Activated T-helper 1 cell treated with anti-CD3 and anti-CD28 coated beads, Interleukin-12 subunit alpha, Interleukin-12 subunit beta, Interleukin-2, Interleukin-4 antibody, amounts not matched to agents 30 ng/mL and 10 ng/mL and 1 ng/mL, durations not matched to agents 14 hours and 24 hours and 36 hours (primary cell): Measurements from ENCODE around the gene ATXN2. TPM values are rescaled to one million over a fixed set of nuclear protein-coding genes. Genes with fewer than 3 reads are reported as not detected.

Experiments used
- DNase-seq: peaks from one replicate; pipeline ENCODE4 v3.0.0; 2021; ENCODE audit warnings: low spot score
- H3K27ac Mint-ChIP-seq: one replicate; pipeline ENCODE4 v1.8.0; 2021; ENCODE audit warnings: mild to moderate bottlenecking, mixed read lengths
- H3K27me3 Mint-ChIP-seq: one replicate; pipeline ENCODE4 v1.8.0; 2022; ENCODE audit warnings: mild to moderate bottlenecking, moderate library complexity, mixed read lengths; ENCODE audit not compliant: insufficient read depth
- H3K36me3 Mint-ChIP-seq: one replicate; pipeline ENCODE4 v1.8.0; 2021; ENCODE audit warnings: low read depth, mixed read lengths
- H3K4me1 Mint-ChIP-seq: one replicate; pipeline ENCODE4 v1.8.0; 2021; ENCODE audit warnings: low read depth, mixed read lengths
- H3K4me3 Mint-ChIP-seq: one replicate; pipeline ENCODE4 v1.8.0; 2021; ENCODE audit warnings: mild to moderate bottlenecking, moderate library complexity, mixed read lengths
- H3K9me3 Mint-ChIP-seq: one replicate; pipeline ENCODE4 v1.8.0; 2021; ENCODE audit warnings: mixed read lengths
- intact Hi-C: fragments of 100-400 bp; cut with micrococcal nuclease; formaldehyde crosslinking; loops from one replicate; pipeline ENCODE4 v1.15.1; 2024
- total RNA-seq: library from RNA; stranded (reverse); gene quantifications from 2 replicates; pipeline ENCODE4 v1.2.3, GENCODE V29; 2022

The ATXN2 gene
- total RNA-seq, 1 donor from 2014 or later, result 54.4 TPM

DNA sequence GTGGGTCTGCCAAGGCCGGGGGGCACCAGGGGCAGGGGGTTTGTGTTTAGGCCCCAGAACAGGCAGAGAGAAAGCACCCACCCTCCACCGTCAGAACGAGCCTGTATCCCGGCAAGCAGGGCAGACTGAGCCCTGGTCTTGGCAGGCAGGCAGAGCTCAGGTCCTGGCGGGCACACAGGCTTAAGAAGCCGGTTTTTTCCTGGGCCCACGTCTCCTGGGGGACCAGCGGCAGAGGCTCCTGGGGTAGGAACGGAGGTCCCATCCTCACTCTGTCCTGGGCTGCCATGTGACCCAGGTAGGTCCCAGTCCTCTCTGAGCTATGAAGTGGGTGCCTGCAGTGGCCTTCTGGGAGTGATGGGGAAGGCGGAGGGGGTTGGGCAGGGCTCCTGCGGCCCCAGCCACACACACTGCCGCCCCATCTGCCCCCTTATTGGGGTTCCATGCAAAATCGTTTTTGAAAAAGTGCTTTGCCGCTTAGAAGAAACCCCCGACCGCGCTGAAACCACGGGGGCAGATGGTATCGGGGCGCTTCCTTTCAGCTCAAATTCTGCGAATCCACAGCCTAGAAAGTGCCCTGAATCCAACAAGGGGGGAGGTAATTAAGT is 169.2 kb downstream of the ATXN2 start:
- DNase-seq, result peak; percentile 73
- no peaks in the 10 kb centered on the region for H3K9me3 Mint-ChIP-seq
- H3K27me3 Mint-ChIP-seq, result no peaks in the 10 kb centered on the region
- H3K27ac Mint-ChIP-seq, result peak overlapping the region; percentile 96
- intact Hi-C loops, result loop anchor here (1.0 to 10.0 kb wide), 4 partner anchors 15 to 655 kb away; no protein-coding TSS in a partner anchor
- H3K4me3 Mint-ChIP-seq, result peak overlapping the region; percentile 76
- H3K36me3 Mint-ChIP-seq, result peaks cover 17% of the 10 kb centered on the region
- peaks cover 84% of the 10 kb centered on the region for H3K4me1 Mint-ChIP-seq

DNA sequence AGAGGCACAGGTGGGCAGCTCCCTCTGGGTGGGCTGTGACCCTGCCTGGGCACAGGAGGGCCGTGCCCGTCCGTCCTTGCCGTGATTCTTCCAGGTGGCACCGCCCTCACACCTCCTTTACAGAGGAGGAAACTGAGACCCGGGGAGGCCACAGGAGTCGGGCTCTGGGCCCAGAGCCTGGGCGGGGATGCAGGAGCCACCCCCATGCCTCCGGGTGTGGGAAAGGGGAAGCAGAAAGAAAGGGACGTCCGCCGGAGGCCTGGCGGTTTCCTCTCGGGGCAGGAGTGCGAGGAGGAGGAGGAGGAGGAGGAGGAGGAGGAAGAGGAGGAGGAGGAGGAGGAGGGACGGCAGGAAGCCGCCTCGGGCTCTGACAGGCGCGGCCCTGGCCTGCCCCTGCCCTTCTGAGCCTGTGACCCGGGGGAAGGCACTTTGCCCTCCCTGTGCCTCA is 170.4 kb downstream of the ATXN2 start:
- peak overlapping the region; percentile 88 for H3K27ac Mint-ChIP-seq
- no peak for DNase-seq
- peaks cover 20% of the 10 kb centered on the region for H3K36me3 Mint-ChIP-seq
- H3K27me3 Mint-ChIP-seq, result no peaks in the 10 kb centered on the region
- H3K4me3 Mint-ChIP-seq, result peak overlapping the region; percentile 69
- intact Hi-C loops, result no loop called here
- H3K4me1 Mint-ChIP-seq, result peaks cover 81% of the 10 kb centered on the region
- H3K9me3 Mint-ChIP-seq, result no peaks in the 10 kb centered on the region

DNA sequence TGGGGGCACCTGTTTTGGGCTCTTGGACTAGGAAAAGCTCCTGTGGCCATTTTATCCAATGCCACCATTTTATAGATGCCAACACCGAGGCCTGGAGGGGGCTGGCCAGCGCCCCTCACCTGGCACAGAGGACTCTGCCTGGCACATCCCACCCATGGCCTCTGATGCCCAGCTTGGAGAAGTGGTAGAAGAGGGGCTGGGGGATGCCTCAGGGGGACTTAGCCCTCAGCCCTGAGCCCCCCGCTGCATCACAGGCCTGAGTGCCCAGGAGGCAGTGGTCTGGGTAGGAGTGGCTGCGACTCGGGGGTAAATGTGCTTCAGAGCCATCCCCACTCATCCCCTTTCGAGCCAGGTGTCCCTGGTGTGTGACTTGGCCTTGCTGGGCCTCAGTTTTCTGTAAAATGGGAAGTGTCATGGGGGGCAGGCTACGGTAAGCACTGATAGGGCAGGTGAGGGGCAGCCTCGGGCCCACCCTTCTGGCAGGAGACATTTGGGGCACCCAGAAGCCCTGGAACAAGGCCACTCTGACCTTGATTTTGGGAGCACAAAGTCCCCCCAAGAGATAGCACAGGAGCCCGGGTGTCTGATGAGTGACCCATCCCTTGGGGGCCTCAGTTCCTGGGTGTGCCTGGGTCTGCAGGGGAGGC is 170.9 kb downstream of the ATXN2 start:
- Mint-ChIP-seq H3K4me1 (peaks cover 75% of the 10 kb centered on the region), H3K9me3 (no peaks in the 10 kb centered on the region), H3K36me3 (peaks cover 17% of the 10 kb centered on the region), H3K27me3 (no peaks in the 10 kb centered on the region), H3K4me3 (peak overlapping the region; percentile 69), H3K27ac (peak overlapping the region; percentile 88)
- no peak for DNase-seq
- intact Hi-C loops, result no loop called here

DNA sequence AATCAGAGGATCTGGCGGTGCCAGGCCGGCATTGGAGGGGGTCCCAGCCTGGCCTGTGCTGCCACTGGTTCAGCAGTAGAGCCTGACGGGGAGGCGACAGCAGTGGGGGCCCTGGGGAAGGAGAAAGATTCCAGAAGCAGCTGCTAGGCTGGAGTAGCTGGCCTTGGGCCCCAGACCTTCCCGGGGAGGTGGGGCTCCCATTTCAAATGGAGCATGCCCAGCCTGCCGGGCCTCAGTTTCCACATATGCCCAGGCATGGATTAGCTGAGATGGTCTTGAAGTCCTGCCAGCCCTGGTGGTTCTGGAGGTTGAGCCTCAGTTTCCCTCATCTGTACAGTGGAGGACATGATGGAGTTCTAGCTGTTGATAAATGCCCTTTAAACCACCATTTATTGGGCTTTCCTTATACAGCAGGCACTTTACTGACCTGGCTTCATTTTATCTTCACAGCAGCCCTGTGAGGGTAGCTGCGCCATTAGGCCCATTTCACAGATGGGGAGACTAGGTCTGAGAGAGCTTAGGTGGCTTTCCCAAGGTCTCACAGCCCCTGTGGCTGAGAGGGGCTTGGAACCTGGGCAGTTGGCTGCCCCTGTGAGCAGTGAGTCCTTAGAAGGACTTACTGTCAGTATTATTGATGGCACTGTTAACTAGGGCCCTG is 171.6 kb downstream of the ATXN2 start:
- peaks cover 13% of the 10 kb centered on the region for H3K36me3 Mint-ChIP-seq
- no peak for DNase-seq
- H3K4me3 Mint-ChIP-seq, result peak overlapping the region; percentile 69
- no peaks in the 10 kb centered on the region for H3K9me3 Mint-ChIP-seq
- no peaks in the 10 kb centered on the region for H3K27me3 Mint-ChIP-seq
- H3K4me1 Mint-ChIP-seq, result peaks cover 68% of the 10 kb centered on the region
- no peak overlapping the region for H3K27ac Mint-ChIP-seq
- intact Hi-C loops, result no loop called here

DNA sequence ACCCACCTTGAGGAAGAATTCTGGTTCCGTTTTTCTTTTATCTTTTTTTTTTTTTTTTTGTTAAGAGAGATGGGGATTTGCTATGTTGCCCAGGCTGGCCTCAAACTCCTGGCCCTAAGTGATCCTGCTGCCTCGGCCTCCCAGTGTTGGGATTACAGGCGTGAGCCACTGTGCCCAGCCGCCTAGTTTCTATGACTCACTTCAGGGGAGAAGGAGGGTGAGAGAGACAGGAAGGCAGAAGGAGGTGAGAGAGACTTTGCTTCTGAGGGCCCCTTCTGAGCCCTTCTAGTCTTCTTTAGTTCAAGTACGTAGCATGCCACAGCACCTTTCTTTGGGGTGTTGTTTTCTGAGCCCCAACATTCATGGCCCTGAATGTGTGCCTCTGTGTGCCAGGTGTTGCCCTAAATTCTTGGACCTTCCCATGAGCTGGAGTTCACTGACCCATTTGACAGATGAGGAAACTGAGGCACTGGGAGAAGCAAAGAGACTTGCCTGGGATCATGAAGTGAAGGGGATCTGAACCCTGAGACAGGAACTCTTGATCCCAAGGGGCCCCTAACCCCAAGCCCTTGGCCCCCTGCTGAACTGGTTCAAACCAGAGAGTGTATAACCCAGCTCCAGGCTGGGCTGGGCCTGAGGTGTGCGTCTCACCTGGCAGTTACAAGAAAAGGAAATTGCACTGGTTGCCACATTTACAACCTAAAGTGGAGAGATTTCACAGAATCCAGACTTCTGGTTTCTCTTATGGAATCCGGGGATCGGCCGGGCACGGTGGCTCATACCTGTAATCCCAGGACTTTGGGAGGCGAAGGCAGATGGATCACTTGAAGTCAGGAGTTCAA is 172.6 kb downstream of the ATXN2 start:
- no peak for DNase-seq
- intact Hi-C loops, result loop anchor here (1.0 kb wide), 1 partner anchor 19 kb away; no protein-coding TSS in a partner anchor
- Mint-ChIP-seq H3K9me3 (no peaks in the 10 kb centered on the region), H3K36me3 (peaks cover 14% of the 10 kb centered on the region), H3K4me1 (peaks cover 66% of the 10 kb centered on the region), H3K4me3 (peak overlapping the region; percentile 65), H3K27ac (peak overlapping the region; percentile 77), H3K27me3 (no peaks in the 10 kb centered on the region)

DNA sequence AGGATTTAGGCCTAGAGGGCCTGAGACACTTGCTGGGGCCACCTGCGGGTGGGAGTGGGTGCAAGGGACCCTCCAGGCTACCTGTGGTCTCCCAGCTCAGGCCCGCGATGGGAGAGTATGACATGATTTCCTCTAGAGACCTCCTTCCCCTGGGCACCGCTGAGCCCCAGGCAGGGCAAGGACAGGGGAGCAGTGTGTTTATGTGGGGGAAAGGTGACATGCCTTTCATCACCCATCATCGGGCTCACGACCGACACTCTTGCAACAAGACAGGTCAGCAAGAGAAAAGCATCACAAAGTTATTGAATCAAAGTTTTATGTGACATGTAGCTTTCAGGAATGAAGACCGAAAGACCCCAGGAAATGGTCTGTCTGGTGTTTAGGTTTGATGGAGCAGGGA is 173.5 kb downstream of the ATXN2 start:
- no peak for DNase-seq
- intact Hi-C loops, result loop anchor here (1.0 kb wide), 1 partner anchor 20 kb away; no protein-coding TSS in a partner anchor
- H3K9me3 Mint-ChIP-seq, result no peaks in the 10 kb centered on the region
- H3K4me3 Mint-ChIP-seq, result peak overlapping the region; percentile 28
- peak overlapping the region; percentile 77 for H3K27ac Mint-ChIP-seq
- peaks cover 59% of the 10 kb centered on the region for H3K4me1 Mint-ChIP-seq
- peaks cover 17% of the 10 kb centered on the region for H3K36me3 Mint-ChIP-seq
- no peaks in the 10 kb centered on the region for H3K27me3 Mint-ChIP-seq

DNA sequence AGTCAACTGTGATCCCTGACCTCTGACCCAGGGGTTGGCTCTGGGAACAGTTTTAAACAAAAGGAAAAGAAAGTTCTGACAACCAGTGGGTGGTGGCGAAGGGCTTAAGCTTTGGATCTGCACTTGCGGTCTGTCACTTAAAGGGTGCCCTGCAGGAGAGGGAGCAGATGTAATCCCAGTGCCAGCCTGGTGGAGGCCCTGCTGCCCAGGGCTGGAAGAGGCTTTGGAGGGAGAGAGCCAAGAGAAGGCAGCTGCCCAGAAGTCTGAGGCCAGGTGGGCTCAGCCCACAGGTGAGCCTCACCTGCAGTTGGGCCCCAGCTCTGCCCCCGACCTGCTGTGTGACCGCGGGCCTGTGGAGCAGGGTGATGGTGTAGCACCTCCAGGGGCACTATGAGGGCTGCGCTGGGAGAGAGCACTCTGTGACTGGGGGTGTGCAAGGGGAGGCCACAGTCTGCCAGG is 174.3 kb downstream of the ATXN2 start:
- H3K27me3 Mint-ChIP-seq, result no peaks in the 10 kb centered on the region

DNA sequence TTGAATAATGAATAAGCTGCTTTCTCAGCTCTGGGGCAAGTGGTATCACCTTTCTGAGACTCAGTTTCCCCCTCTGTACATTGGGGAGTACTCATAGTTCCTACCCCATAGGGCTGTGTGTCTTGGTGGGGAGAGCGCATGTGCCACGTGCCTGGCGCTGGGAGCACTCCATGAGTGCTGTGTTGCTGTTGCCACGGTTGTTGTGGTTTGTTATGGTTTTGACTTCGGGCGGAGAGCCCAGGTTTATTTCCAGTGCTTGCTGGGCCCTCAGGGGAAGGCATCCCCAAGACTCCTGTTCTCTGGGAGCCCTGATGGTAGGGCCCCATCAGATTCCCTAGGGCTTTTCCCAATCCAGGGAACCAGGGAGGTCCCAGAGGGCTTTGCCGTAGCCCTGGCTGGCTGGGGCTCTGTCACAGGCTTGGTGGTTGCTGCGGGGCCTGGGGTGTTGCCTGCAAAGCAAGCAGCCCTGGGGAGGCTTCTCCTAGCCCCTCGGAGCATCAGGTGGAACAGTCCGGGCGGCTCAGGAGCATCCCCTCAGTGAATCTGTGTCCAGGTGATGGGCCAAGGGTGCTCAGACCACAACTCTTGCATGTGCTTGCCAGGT is 174.8 kb downstream of the ATXN2 start:
- intact Hi-C loops, result no loop called here
- Mint-ChIP-seq H3K4me1 (peaks cover 51% of the 10 kb centered on the region), H3K9me3 (no peaks in the 10 kb centered on the region), H3K36me3 (peaks cover 21% of the 10 kb centered on the region), H3K4me3 (no peak overlapping the region), H3K27me3 (no peaks in the 10 kb centered on the region), H3K27ac (no peak overlapping the region)
- no peak for DNase-seq

More for the DNA sequence above, 174.3 kb downstream of the ATXN2 start:
- DNase-seq, result no peak
- Mint-ChIP-seq H3K4me3 (no peak overlapping the region), H3K27ac (peak overlapping the region; percentile 29), H3K36me3 (peaks cover 21% of the 10 kb centered on the region), H3K4me1 (peaks cover 51% of the 10 kb centered on the region), H3K9me3 (no peaks in the 10 kb centered on the region)
- intact Hi-C loops, result no loop called here

DNA sequence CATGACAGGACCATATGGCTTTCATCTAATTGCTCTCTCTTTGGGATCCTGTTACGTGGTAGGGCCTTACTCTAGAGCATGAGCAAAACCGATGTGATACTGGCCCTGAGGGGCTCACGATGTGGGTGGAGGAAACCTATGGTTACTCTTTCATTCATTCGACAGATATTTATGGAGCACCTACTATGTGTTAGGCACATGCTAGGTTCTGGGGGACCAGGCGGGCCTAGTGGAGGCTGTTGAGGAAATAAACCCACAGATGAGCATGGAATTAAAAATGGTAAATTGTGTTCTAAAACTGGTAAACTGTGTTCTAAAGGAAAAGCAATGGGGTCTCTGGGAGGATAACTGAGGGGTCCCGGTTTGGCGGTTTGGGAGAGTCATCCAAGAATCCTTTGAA is 178.6 kb downstream of the ATXN2 start:
- no peak for DNase-seq
- H3K27me3 Mint-ChIP-seq, result no peaks in the 10 kb centered on the region
- intact Hi-C loops, result no loop called here
- peaks cover 24% of the 10 kb centered on the region for H3K36me3 Mint-ChIP-seq
- H3K4me3 Mint-ChIP-seq, result no peak overlapping the region
- H3K9me3 Mint-ChIP-seq, result no peaks in the 10 kb centered on the region
- H3K4me1 Mint-ChIP-seq, result peaks cover 24% of the 10 kb centered on the region
- no peak overlapping the region for H3K27ac Mint-ChIP-seq

DNA sequence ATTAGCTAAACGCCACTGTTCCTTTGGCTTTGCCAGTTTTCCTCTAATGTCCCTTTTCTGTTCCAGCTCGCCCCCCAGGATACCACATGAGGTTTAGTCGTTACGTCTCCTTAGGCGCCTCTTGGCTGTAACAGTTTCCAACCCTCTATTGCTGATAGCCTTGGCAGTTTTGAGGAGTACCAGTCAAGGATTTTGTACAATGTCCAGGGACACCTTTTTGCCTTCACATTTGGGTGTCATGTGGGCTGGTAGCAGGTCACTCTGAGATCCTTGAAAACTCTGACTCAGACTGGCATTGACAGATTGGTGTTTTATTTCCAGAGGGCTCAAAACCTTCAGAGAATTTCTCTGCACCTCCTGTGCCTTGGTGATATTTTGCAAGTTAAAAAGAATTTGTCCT is 179.3 kb downstream of the ATXN2 start:
- no peak overlapping the region for H3K27ac Mint-ChIP-seq
- H3K4me1 Mint-ChIP-seq, result peaks cover 22% of the 10 kb centered on the region
- intact Hi-C loops, result no loop called here
- H3K4me3 Mint-ChIP-seq, result no peak overlapping the region
- no peaks in the 10 kb centered on the region for H3K9me3 Mint-ChIP-seq
- no peak for DNase-seq
- H3K36me3 Mint-ChIP-seq, result peaks cover 29% of the 10 kb centered on the region
- no peaks in the 10 kb centered on the region for H3K27me3 Mint-ChIP-seq

DNA sequence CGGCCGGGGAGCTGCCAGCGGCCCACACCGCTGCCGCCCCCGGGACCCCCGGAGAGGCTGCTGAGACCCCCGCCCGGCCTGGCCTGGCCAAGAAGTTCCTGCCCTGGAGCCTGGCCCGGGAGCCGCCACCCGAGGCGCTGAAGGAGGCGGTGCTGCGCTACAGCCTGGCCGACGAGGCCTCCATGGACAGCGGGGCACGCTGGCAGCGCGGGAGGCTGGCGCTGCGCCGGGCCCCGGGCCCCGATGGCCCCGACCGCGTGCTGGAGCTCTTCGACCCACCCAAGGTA is 180.6 kb downstream of the ATXN2 start:
- no peak overlapping the region for H3K4me3 Mint-ChIP-seq
- H3K4me1 Mint-ChIP-seq, result peaks cover 24% of the 10 kb centered on the region
- no peak overlapping the region for H3K27ac Mint-ChIP-seq
- H3K27me3 Mint-ChIP-seq, result no peaks in the 10 kb centered on the region
- intact Hi-C loops, result no loop called here
- peaks cover 29% of the 10 kb centered on the region for H3K36me3 Mint-ChIP-seq
- no peaks in the 10 kb centered on the region for H3K9me3 Mint-ChIP-seq
- DNase-seq, result no peak

DNA sequence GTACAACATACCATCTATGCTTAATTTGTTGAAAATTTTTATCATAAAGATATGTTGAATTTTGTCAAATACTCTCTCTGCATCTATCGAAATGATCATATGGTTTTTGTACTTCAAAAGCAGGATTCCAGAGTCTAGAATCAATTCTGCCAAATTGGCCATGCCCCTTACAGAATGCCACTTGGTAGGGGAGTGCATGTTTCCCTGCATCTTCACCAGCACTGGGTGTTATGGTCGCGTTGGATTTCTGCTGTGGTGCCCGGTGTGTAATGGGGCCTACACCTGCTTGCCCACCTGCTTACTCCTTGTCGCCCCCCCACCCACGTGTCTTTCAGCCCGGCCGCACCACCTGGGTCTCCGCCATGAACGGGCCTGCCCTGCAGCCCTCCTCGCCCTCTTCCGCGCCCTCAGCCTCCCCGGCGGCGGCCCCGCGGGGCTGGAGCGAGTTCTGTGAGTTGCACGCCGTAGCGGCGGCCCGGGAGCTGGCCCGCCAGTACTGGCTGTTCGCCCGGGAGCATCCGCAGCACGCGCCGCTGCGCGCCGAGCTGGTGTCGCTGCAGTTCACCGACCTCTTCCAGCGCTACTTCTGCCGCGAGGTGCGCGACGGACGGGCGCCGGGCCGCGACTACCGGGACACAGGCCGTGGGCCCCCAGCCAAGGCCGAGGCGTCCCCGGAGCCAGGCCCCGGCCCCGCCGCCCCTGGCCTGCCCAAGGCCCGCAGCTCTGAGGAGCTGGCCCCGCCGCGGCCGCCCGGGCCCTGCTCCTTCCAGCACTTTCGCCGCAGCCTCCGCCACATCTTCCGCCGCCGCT is 181.1 kb downstream of the ATXN2 start:
- H3K9me3 Mint-ChIP-seq, result no peaks in the 10 kb centered on the region
- peaks cover 29% of the 10 kb centered on the region for H3K4me1 Mint-ChIP-seq
- H3K27me3 Mint-ChIP-seq, result no peaks in the 10 kb centered on the region
- intact Hi-C loops, result no loop called here
- H3K4me3 Mint-ChIP-seq, result no peak overlapping the region
- H3K27ac Mint-ChIP-seq, result no peak overlapping the region
- peaks cover 34% of the 10 kb centered on the region for H3K36me3 Mint-ChIP-seq
- no peak for DNase-seq
